ENCODE measurements around the gene LMX1A. TPM values are rescaled to one million over a fixed set of nuclear protein-coding genes. Genes with fewer than 3 reads are reported as not detected.

LMX1A gene
- total and polyA plus RNA-seq, 2 experiments from 2014 or later = not detected

- H3K27ac Mint-ChIP-seq = no peak overlapping the region
- H3K9me3 Mint-ChIP-seq = no peaks in the 10 kb centered on the region; the same call in 2 of the 3 replicates
- no peaks in the 10 kb centered on the region for H3K9me2 ChIP-seq (ENCODE audit: insufficient read depth)
- ATAC-seq = no peak
- no peaks in the 10 kb centered on the region; the same call in 1 of the 2 replicates for H3K4me1 ChIP-seq (ENCODE audit: insufficient read depth)
- H3K36me3 ChIP-seq (ENCODE audit: insufficient read depth) = no peaks in the 10 kb centered on the region
- H3F3A ChIP-seq (replicated peaks; ENCODE audit: low read depth) = no peaks in the 10 kb centered on the region
- peaks cover 5% of the 10 kb centered on the region for H3K27me3 Mint-ChIP-seq (ENCODE audit: insufficient read depth, low read depth, poor library complexity)
- H3K4me3 Mint-ChIP-seq = no peak overlapping the region
- no peak for DNase-seq (ENCODE audit: low spot score)
- H3K4me1 Mint-ChIP-seq = peaks cover 18% of the 10 kb centered on the region
- H2AFZ ChIP-seq = no peak overlapping the region
- no peak overlapping the region for H3K27ac ChIP-seq (ENCODE audit: low read depth)
- no peaks in the 10 kb centered on the region for H4K20me1 ChIP-seq (replicated peaks; ENCODE audit: insufficient read depth)
- H3K36me3 Mint-ChIP-seq (ENCODE audit: low read depth) = no peaks in the 10 kb centered on the region
- no peak overlapping the region for H3K4me3 ChIP-seq
- no peak overlapping the region for H3K4me2 ChIP-seq
- no peak for TF ChIP-seq STAT1 (IDR thresholded peaks at IDR 0.05; ENCODE audit: unreplicated experiment)
- TF ChIP-seq ZNF462 (CRISPR knock-in tag; IDR thresholded peaks at IDR 0.05) = no peak
- no peak for TF ChIP-seq POLR2AphosphoS5 (IDR thresholded peaks at IDR 0.05; ENCODE audit: low read depth)
- TF ChIP-seq, protein P1, sequence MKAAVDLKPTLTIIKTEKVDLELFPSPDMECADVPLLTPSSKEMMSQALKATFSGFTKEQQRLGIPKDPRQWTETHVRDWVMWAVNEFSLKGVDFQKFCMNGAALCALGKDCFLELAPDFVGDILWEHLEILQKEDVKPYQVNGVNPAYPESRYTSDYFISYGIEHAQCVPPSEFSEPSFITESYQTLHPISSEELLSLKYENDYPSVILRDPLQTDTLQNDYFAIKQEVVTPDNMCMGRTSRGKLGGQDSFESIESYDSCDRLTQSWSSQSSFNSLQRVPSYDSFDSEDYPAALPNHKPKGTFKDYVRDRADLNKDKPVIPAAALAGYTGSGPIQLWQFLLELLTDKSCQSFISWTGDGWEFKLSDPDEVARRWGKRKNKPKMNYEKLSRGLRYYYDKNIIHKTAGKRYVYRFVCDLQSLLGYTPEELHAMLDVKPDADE (IDR thresholded peaks at IDR 0.05) = no peak
- TF ChIP-seq CREB1 (CRISPR knock-in tag; IDR thresholded peaks at IDR 0.05; ENCODE audit: low read depth) = no peak
- TF ChIP-seq CTCF (conservative IDR thresholded peaks at IDR 0.05; ENCODE audit: low read depth in 2 of 2) = no peak
- TF ChIP-seq NANOG (IDR thresholded peaks at IDR 0.05; ENCODE audit: borderline replicate concordance) = no peak
- no peak for TF ChIP-seq EZH2phosphoT487 (IDR thresholded peaks at IDR 0.05; ENCODE audit: unreplicated experiment)
- TF ChIP-seq REST (IDR thresholded peaks at IDR 0.05; ENCODE audit: unreplicated experiment) = no peak
- TF ChIP-seq ZNF331 (CRISPR knock-in tag; IDR thresholded peaks at IDR 0.05; ENCODE audit: low read depth) = no peak
- no peak for TF ChIP-seq JUNB (IDR thresholded peaks at IDR 0.05; ENCODE audit: unreplicated experiment)
- no peak for TF ChIP-seq ZNF114 (CRISPR knock-in tag; IDR thresholded peaks at IDR 0.05)
- TF ChIP-seq EZH2 (IDR thresholded peaks at IDR 0.05; ENCODE audit: low read depth, unreplicated experiment) = no peak
- no peaks in the 10 kb centered on the region for H3K79me2 ChIP-seq (replicated peaks; ENCODE audit: insufficient read depth)
- no peaks in the 10 kb centered on the region for H3K27me3 ChIP-seq (ENCODE audit: insufficient read depth)
Measured at GRCh38 chr1:165254896-165255625, 101.5 kb downstream of the LMX1A start.

All from GM23338 (cell line).